ENCODE measurements around the gene FXR2.

GRCh38 chr17:7627250-7628121 is 12.8 kb upstream of the FXR2 start, which contains the start of gene SAT2:
- TF ChIP-seq FOXA1 (IDR thresholded peaks at IDR 0.05) (no peak), SP1 (IDR thresholded peaks at IDR 0.05) (no peak), PKNOX1 (IDR thresholded peaks at IDR 0.05) (no peak), LEF1 (IDR thresholded peaks at IDR 0.05; ENCODE audit: borderline replicate concordance) (no peak), ZNF384 (IDR thresholded peaks at IDR 0.05) (no peak), HDGF (IDR thresholded peaks at IDR 0.05; ENCODE audit: borderline replicate concordance) (no peak)
